HepG2 (cell line): ENCODE results near the gene SFI1. TPM values are rescaled to one million over a fixed set of nuclear protein-coding genes. Genes with fewer than 3 reads are reported as not detected.

Source experiments
- ATAC-seq: fragments of 200-7000 bp; cut with Tn5 transposase; 3 replicates; pipeline ENCODE4 v1.9.1; 2020; ENCODE audit warnings: mild to moderate bottlenecking, moderate library complexity
- BruUV-seq: library from RNA; stranded (reverse); fragments of 400-500 nt; replicated peaks from 2 replicates; lab custom pipeline; 2021; lab: Mats Ljungman, UMichigan
- CTCF ChIA-PET: fragments of 300-600 bp; formaldehyde crosslinking; extraction: SDS; loops from one replicate; lab custom pipeline; 2021; ENCODE audit warnings: low total read pairs, inconsistent platforms, low intra/inter-chr PET ratio; lab: Yijun Ruan, JAX
- POLR2A ChIA-PET: fragments of 350-600 bp; sonication (Branson Sonifier 250); formaldehyde crosslinking; loops from one replicate; lab custom pipeline; 2020; ENCODE audit warnings: antibody characterized with exemption, inconsistent platforms; lab: Yijun Ruan, JAX
- DNase-seq: peaks from one replicate; pipeline ENCODE4 v3.0.0-alpha.2; 2015; ENCODE audit warnings: low spot score
- FAIRE-seq: peaks from 3 replicates; lab custom pipeline; 2011; peaks lifted over from hg19 to GRCh38; lab: Jason Lieb, UNC
- H2AFZ ChIP-seq: one replicate; pipeline ENCODE4 v1.6.1; 2011; ENCODE audit warnings: low read length, inconsistent platforms
- H3K27ac ChIP-seq: fragments of 300-600 bp; 3 replicates; pipeline ENCODE4 v1.8.0; 2011; ENCODE audit warnings: mixed run types, mild to moderate bottlenecking, mixed read lengths, low read length, inconsistent platforms; ENCODE audit not compliant: insufficient read depth; ENCODE audit errors: extremely low read length
- H3K27me3 ChIP-seq, 2 experiments: fragments of 200-600 bp in 1 of 2; 2 replicates in 1 of 2; 3 replicates in 1 of 2; pipeline versions ENCODE4 v1.6.0 to v1.8.0; 2011; ENCODE audit warnings: low read length in 2 of 2, mild to moderate bottlenecking in 2 of 2, moderate library complexity in 2 of 2, inconsistent platforms in 1 of 2; ENCODE audit not compliant: insufficient read depth in 2 of 2, control insufficient read depth in 1 of 2
- H3K36me3 ChIP-seq, 2 experiments: fragments of 200-600 bp in 1 of 2; replicated peaks in 1 of 2; 2 replicates in 1 of 2; 3 replicates in 1 of 2; pipeline versions ENCODE4 v1.5.1 to v1.8.0; 2011; ENCODE audit warnings: low read length in 2 of 2, inconsistent platforms in 1 of 2; ENCODE audit not compliant: insufficient read depth in 2 of 2, control insufficient read depth in 1 of 2
- H3K4me1 ChIP-seq: 2 replicates; pipeline ENCODE4 v1.5.1; 2012; ENCODE audit warnings: low read length, inconsistent platforms; ENCODE audit not compliant: insufficient read depth
- H3K4me2 ChIP-seq: 2 replicates; pipeline ENCODE4 v1.6.0; 2011; ENCODE audit warnings: low read depth, low read length, inconsistent platforms
- H3K4me3 ChIP-seq, 3 experiments: fragments of 200-600 bp in 1 of 3; sonication (generic), shearing (Covaris generic) in 1 of 3; replicated peaks in 1 of 3; 2 replicates each; pipeline ENCODE4 v1.5.1; 2011 to 2016; ENCODE audit warnings: low read length in 3 of 3, inconsistent platforms in 2 of 3, low read depth in 2 of 3, mild to moderate bottlenecking in 2 of 3, control low read depth in 1 of 3, mixed read lengths in 1 of 3; ENCODE audit not compliant: insufficient read depth in 1 of 3
- H3K79me2 ChIP-seq: one replicate; pipeline ENCODE4 v1.6.1; 2011; ENCODE audit warnings: low read length, inconsistent platforms; ENCODE audit not compliant: insufficient read depth
- H3K9ac ChIP-seq: 2 replicates; pipeline ENCODE4 v1.6.0; 2011; ENCODE audit warnings: mild to moderate bottlenecking, low read depth, low read length, inconsistent platforms; ENCODE audit not compliant: insufficient read depth
- H3K9me3 ChIP-seq: 2 replicates; pipeline ENCODE4 v1.5.1; 2012; ENCODE audit warnings: mild to moderate bottlenecking, low read length
- H4K20me1 ChIP-seq: 2 replicates; pipeline ENCODE4 v1.6.0; 2011; ENCODE audit warnings: inconsistent platforms, mild to moderate bottlenecking, low read length, moderate library complexity; ENCODE audit not compliant: insufficient read depth
- AHR ChIP-seq: IDR thresholded peaks from 2 replicates; pipeline ENCODE4 v1.6.1; 2018; ENCODE audit warnings: missing genetic modification reagents, missing compliant biosample characterization
- CCDC6 ChIP-seq: sonication (generic); formaldehyde crosslinking; IDR thresholded peaks from 2 replicates; pipeline ENCODE4 v1.8.1; 2022; ENCODE audit warnings: mild to moderate bottlenecking, missing genetic modification reagents, moderate library complexity
- DPF2 ChIP-seq: sonication (generic); formaldehyde crosslinking; IDR thresholded peaks from 2 replicates; pipeline ENCODE4 v1.4.0; 2020; ENCODE audit warnings: mild to moderate bottlenecking, low read depth, missing genetic modification reagents, borderline replicate concordance
- HNF1B ChIP-seq: sonication (generic); formaldehyde crosslinking; IDR thresholded peaks from 2 replicates; pipeline ENCODE4 v1.5.1; 2020; ENCODE audit warnings: mild to moderate bottlenecking, moderate library complexity, missing genetic modification reagents
- JUNB ChIP-seq: sonication (generic); formaldehyde crosslinking; IDR thresholded peaks from 2 replicates; pipeline ENCODE4 v1.8.0; 2022; ENCODE audit warnings: missing genetic modification reagents, mild to moderate bottlenecking, borderline replicate concordance
- NONO ChIP-seq, 2 experiments: fragments of 450-650 bp in 1 of 2; sonication (generic) in 1 of 2; formaldehyde crosslinking in 1 of 2; IDR thresholded peaks in 1 of 2; conservative IDR thresholded peaks in 1 of 2; 2 replicates each; pipeline versions ENCODE4 v1.6.1 to v1.8.0; 2017 to 2022; ENCODE audit warnings: mild to moderate bottlenecking in 1 of 2, missing genetic modification reagents in 1 of 2, moderate library complexity in 1 of 2
- PPARG ChIP-seq: conservative IDR thresholded peaks from 2 replicates; pipeline ENCODE4 v1.6.1; 2016; ENCODE audit warnings: missing biosample characterization, missing genetic modification reagents
- SRY ChIP-seq: sonication (generic); formaldehyde crosslinking; IDR thresholded peaks from 2 replicates; pipeline ENCODE4 v1.8.0; 2022; ENCODE audit warnings: mild to moderate bottlenecking, missing genetic modification reagents
- TAF15 ChIP-seq: fragments of 200-400 bp; formaldehyde crosslinking; IDR thresholded peaks from one replicate; pipeline ENCODE4 v1.6.1; 2018; ENCODE audit warnings: mild to moderate bottlenecking, low read depth, low read length; ENCODE audit not compliant: poor library complexity, severe bottlenecking
- TCF7 ChIP-seq: sonication (generic); IDR thresholded peaks from 2 replicates; pipeline ENCODE4 v1.6.1; 2016; ENCODE audit warnings: antibody characterized with exemption, low read depth
- ZNF318 ChIP-seq: sonication (generic); formaldehyde crosslinking; IDR thresholded peaks from 2 replicates; pipeline ENCODE4 v1.4.0; 2020; ENCODE audit warnings: mild to moderate bottlenecking, missing genetic modification reagents
- ZNF530 ChIP-seq: sonication (generic); formaldehyde crosslinking; IDR thresholded peaks from 2 replicates; pipeline ENCODE4 v1.5.0; 2020; ENCODE audit warnings: low read depth, mild to moderate bottlenecking, missing genetic modification reagents
- ZNF776 ChIP-seq: sonication (generic); formaldehyde crosslinking; IDR thresholded peaks from 2 replicates; pipeline ENCODE4 v1.4.0; 2020; ENCODE audit warnings: mild to moderate bottlenecking, missing genetic modification reagents
- WGBS: methylation state at CpG from one replicate; pipeline ENCODE4 v1.1.6; 2017; ENCODE audit warnings: low lambda C conversion rate; 5-methylcytosine and 5-hydroxymethylcytosine counted together
- in situ Hi-C: cut with HindIII; loops from 2 replicates; pipeline ENCODE4 v1.10.0; 2017; ENCODE audit warnings: low pct_unique_long_range_greater_than_20kb; ENCODE audit not compliant: extremely low pct_ligation_motif_present
- intact Hi-C: fragments of 100-400 bp; cut with micrococcal nuclease; formaldehyde crosslinking; loops from one replicate; pipeline ENCODE4 v1.10.0; 2022; ENCODE audit not compliant: unreplicated experiment
- polyA plus RNA-seq, 8 experiments: library from polyadenylated mRNA; depleted of rRNA in 3 of 8; stranded (reverse) in 7 of 8; unstranded in 1 of 8; fragments of >200 nt; fragmentation: Illumina TruSeq in 4 of 8; extraction: Trizol in 4 of 8; gene quantifications; 2 replicates each; pipeline versions ENCODE4 v1.2.1 to v1.2.3, GENCODE V29; 2011 to 2016; ENCODE audit warnings: low read depth in 4 of 8, missing spikeins in 1 of 8, mixed read lengths in 1 of 8; ENCODE audit not compliant: insufficient read depth in 1 of 8
- total RNA-seq, 5 experiments: library from RNA; depleted of rRNA; stranded (reverse); fragments of >200 nt; fragmentation: Illumina TruSeq; extraction: Trizol; gene quantifications; 2 replicates each; pipeline ENCODE4 v1.2.3, GENCODE V29; 2016; ENCODE audit warnings: low read depth in 1 of 5

Gene SFI1
- total and polyA plus RNA-seq, 2 of the 13 experiments (the other 11 are each of a cell fraction or from before 2014, with no cell fraction given) = 20.5 to 40.1 TPM

- TF ChIP-seq ZNF318 (CRISPR knock-in tag) = no peak
Observed at GRCh38 chr22:31509061-31509762, 12.9 kb downstream of the SFI1 start (continued).

- ChIA-PET CTCF (no interaction called here), POLR2A (no interaction called here)
- H3K27ac ChIP-seq = no peak overlapping the region
- no peak overlapping the region for H2AFZ ChIP-seq
- no peaks in the 10 kb centered on the region for H4K20me1 ChIP-seq
- FAIRE-seq (no peak), DNase-seq (no peak), ATAC-seq (no peak)
- H3K9me3 ChIP-seq = no peaks in the 10 kb centered on the region
- no peaks in the 10 kb centered on the region; a peak in 2 of 5 replicates for H3K36me3 ChIP-seq
- H3K27me3 ChIP-seq = no peaks in the 10 kb centered on the region
- H3K4me3 ChIP-seq = no peak overlapping the region
- WGBS = 97% methylated on average over 4 of the region's 4 CpGs
- no TSS peak for BruUV-seq
- in situ Hi-C loops (no loop called here), intact Hi-C loops (no loop called here)
- H3K79me2 ChIP-seq = no peaks in the 10 kb centered on the region
- no peak overlapping the region for H3K4me2 ChIP-seq
- peaks cover 6% of the 10 kb centered on the region; the same call in 1 of the 2 replicates for H3K4me1 ChIP-seq
- no peak overlapping the region for H3K9ac ChIP-seq
- no peak for TF ChIP-seq NONO (IDR thresholded peaks at IDR 0.05)
- TF ChIP-seq NONO (CRISPR knock-in tag; conservative IDR thresholded peaks at IDR 0.05) = no peak
- no peak for TF ChIP-seq TAF15
- TF ChIP-seq AHR (CRISPR knock-in tag) = no peak
- no peak for TF ChIP-seq HNF1B
- no peak for TF ChIP-seq ZNF530 (CRISPR knock-in tag)
- no peak for TF ChIP-seq TCF7
- no peak for TF ChIP-seq SRY (CRISPR knock-in tag)
- no peak for TF ChIP-seq DPF2 (CRISPR knock-in tag)
- no peak for TF ChIP-seq JUNB
- TF ChIP-seq ZNF776 (CRISPR knock-in tag) = no peak
- TF ChIP-seq PPARG = no peak
- TF ChIP-seq CCDC6 (CRISPR knock-in tag) = no peak
Observed at GRCh38 chr22:31520051-31520450, 23.7 kb downstream of the SFI1 start.
